Mesodermal cell (in vitro differentiated cells): ENCODE data around the gene MPL.

Experiments used
- H3K27ac ChIP-seq: 2 replicates; pipeline ENCODE4 v1.7.0; 2013; ENCODE audit warnings: mild to moderate bottlenecking, low read depth, low read length, moderate library complexity; ENCODE audit not compliant: severe bottlenecking
- H3K36me3 ChIP-seq: 2 replicates; pipeline ENCODE4 v1.7.1; 2013; ENCODE audit warnings: mild to moderate bottlenecking, low read length, moderate library complexity; ENCODE audit not compliant: control insufficient read depth, insufficient read depth
- H3K4me1 ChIP-seq: one replicate; pipeline ENCODE4 v1.7.1; 2013; ENCODE audit warnings: mild to moderate bottlenecking, low read length; ENCODE audit not compliant: insufficient read depth, control insufficient read depth, poor library complexity, severe bottlenecking
- H3K4me3 ChIP-seq: 2 replicates; pipeline ENCODE4 v1.7.0; 2013; ENCODE audit warnings: low read length, control low read depth, mild to moderate bottlenecking; ENCODE audit not compliant: insufficient read depth, poor library complexity, severe bottlenecking; ENCODE audit errors: extremely low read depth
- H3K9me3 ChIP-seq: 2 replicates; pipeline ENCODE4 v1.7.1; 2013; ENCODE audit warnings: mild to moderate bottlenecking, low read length, moderate library complexity; ENCODE audit not compliant: control insufficient read depth
- WGBS, 2 experiments: methylation state at CpG; one replicate each; pipeline ENCODE4 v1.1.5; 2013; ENCODE audit warnings: missing lambda C conversion rate in 2 of 2; ENCODE audit not compliant: insufficient coverage in 2 of 2; 5-methylcytosine and 5-hydroxymethylcytosine counted together

Gene MPL

GRCh38 chr1:43315963-43316737, 21.5 kb upstream of the MPL start:
- peaks cover 10% of the 10 kb centered on the region for H3K36me3 ChIP-seq
- 94 to 95% methylated on average over 10 of the region's 10 CpGs for WGBS, 2 experiments
- no peak overlapping the region for H3K4me3 ChIP-seq
- no peak overlapping the region for H3K27ac ChIP-seq
- no peaks in the 10 kb centered on the region for H3K9me3 ChIP-seq
- H3K4me1 ChIP-seq = peaks cover 2% of the 10 kb centered on the region

GRCh38 chr1:43316738-43317520, 20.7 kb upstream of the MPL start:
- H3K4me1 ChIP-seq = peaks cover 5% of the 10 kb centered on the region
- H3K36me3 ChIP-seq = peaks cover 13% of the 10 kb centered on the region
- no peak overlapping the region for H3K4me3 ChIP-seq
- no peaks in the 10 kb centered on the region for H3K9me3 ChIP-seq
- no peak overlapping the region for H3K27ac ChIP-seq
- 89 to 94% methylated on average over 16 of the region's 16 CpGs for WGBS, 2 experiments

- WGBS, 2 experiments = 89 to 95% methylated on average over 15 of the region's 15 CpGs
- Histone ChIP-seq H3K27ac (no peak overlapping the region), H3K4me3 (no peak overlapping the region), H3K9me3 (no peaks in the 10 kb centered on the region), H3K4me1 (peaks cover 5% of the 10 kb centered on the region), H3K36me3 (peaks cover 11% of the 10 kb centered on the region)
Observed at GRCh38 chr1:43317817-43318471, 19.7 kb upstream of the MPL start.

DNA sequence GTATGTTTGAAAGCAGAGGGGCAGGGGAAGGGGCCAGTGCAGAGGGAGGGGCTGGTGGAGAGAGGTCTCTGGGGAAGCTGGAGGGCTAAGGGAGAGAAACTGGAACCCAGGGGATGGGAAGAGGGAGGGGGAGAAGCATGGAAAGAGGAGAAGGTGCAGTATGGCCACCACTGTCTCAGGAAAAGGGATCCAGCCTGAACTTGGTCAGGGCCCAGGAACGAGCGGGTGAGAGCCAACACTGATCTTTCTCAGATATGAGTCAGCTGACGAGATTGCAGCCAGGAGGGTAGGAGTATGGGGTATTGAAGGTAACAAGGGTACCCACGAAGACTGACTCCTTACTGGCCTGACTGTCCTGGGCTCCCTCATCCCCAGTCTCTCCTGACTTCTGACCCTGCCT, 18.8 kb upstream of the MPL start:
- H3K36me3 ChIP-seq = peaks cover 11% of the 10 kb centered on the region
- 89 to 100% methylated on average over 2 to 4 of the region's 4 CpGs for WGBS, 2 experiments
- H3K27ac ChIP-seq = no peak overlapping the region
- H3K9me3 ChIP-seq = no peaks in the 10 kb centered on the region
- H3K4me1 ChIP-seq = peaks cover 5% of the 10 kb centered on the region
- H3K4me3 ChIP-seq = no peak overlapping the region

- Histone ChIP-seq H3K9me3 (no peaks in the 10 kb centered on the region), H3K4me1 (peaks cover 5% of the 10 kb centered on the region), H3K36me3 (peaks cover 11% of the 10 kb centered on the region), H3K4me3 (no peak overlapping the region), H3K27ac (no peak overlapping the region)
- no CpG with 5 or more reads among the region's 5 CpGs for WGBS, 2 experiments
Observed at GRCh38 chr1:43319288-43319687, 18.3 kb upstream of the MPL start.

DNA sequence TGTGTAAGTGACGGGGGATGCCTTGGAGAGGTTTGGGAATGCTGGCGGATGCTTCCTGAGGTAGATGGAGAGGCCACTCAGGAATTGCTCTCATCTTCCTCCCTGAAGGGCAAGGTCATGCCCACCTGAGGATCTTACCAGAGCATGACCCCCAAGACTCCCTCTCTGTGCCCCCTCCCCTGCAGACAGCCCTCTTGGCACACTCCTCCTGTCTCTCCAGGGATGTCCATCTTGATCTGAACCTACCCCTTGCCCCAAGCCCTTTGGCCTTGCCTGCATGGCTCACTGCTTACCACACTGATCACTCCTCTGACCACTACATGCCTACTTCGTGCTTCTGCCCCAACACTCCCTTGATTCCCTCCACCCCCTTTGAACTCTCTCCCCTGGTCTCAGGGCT, 17.9 kb upstream of the MPL start:
- H3K27ac ChIP-seq = no peak overlapping the region
- peaks cover 5% of the 10 kb centered on the region for H3K4me1 ChIP-seq
- WGBS, 2 experiments = 90 to 100% methylated on average over 1 to 2 of the region's 3 CpGs
- H3K4me3 ChIP-seq = no peak overlapping the region
- H3K36me3 ChIP-seq = peaks cover 11% of the 10 kb centered on the region
- no peaks in the 10 kb centered on the region for H3K9me3 ChIP-seq

DNA sequence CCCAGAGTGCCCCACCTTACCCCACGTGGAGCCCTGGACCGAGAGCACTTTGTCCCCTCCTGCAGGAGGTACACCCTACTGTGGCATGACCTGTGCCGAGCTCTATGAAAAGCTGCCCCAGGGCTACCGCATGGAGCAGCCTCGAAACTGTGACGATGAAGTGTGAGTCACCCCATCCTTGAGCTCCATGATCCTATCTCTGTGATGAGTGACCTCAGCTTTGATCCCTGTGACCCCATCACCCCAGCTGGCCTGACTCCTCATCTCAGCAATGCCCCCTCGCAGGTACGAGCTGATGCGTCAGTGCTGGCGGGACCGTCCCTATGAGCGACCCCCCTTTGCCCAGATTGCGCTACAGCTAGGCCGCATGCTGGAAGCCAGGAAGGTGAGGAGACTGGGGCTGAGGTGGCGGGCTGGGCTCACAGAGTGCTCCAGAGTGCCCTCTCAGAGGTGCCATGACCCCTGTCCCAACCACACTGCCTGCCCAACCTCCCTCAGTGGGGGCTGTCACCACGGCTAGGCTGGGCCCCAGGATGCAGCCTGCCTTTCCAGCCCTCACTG, 16.2 kb upstream of the MPL start:
- Histone ChIP-seq H3K4me3 (no peak overlapping the region), H3K27ac (no peak overlapping the region), H3K9me3 (peaks cover 5% of the 10 kb centered on the region), H3K36me3 (peaks cover 11% of the 10 kb centered on the region), H3K4me1 (peaks cover 5% of the 10 kb centered on the region)
- 93 to 95% methylated on average over 5 to 16 of the region's 16 CpGs for WGBS, 2 experiments

DNA sequence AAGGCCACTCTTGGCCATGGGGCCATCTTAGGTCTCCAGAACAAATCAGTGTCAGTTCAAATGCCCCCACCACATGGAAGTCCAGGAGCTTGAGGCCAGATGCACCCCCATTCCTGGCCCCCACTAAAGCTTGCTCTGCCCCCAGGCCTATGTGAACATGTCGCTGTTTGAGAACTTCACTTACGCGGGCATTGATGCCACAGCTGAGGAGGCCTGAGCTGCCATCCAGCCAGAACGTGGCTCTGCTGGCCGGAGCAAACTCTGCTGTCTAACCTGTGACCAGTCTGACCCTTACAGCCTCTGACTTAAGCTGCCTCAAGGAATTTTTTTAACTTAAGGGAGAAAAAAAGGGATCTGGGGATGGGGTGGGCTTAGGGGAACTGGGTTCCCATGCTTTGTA, 15.1 kb upstream of the MPL start:
- 100% methylated on average over 2 to 5 of the region's 5 CpGs for WGBS, 2 experiments

GRCh38 chr1:43324810-43325209, 12.8 kb upstream of the MPL start:
- no peak overlapping the region for H3K27ac ChIP-seq

More for the DNA sequence above, 15.1 kb upstream of the MPL start:
- Histone ChIP-seq H3K36me3 (peaks cover 11% of the 10 kb centered on the region), H3K9me3 (peaks cover 14% of the 10 kb centered on the region), H3K4me1 (peaks cover 5% of the 10 kb centered on the region), H3K4me3 (no peak overlapping the region), H3K27ac (no peak overlapping the region)

DNA sequence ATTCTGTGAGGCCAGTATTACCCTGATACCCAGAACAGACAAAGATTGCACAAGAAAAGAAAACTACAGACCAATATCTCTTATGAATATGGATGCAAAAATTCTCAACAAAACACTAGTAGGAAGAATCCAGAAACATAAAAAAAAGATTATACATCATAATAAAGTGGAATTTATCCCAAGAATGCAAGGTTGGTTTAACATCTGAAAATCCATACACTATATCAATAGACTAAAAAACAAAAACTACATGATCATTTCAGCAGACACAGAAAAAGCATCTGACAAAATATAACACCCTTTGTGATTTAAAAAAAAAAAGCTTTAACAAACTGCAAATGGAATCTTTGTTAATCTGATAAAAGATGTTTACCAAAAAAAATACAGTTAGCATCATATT, 12.2 kb upstream of the MPL start:
- H3K9me3 ChIP-seq = peaks cover 21% of the 10 kb centered on the region
- H3K4me1 ChIP-seq = peaks cover 12% of the 10 kb centered on the region
- H3K27ac ChIP-seq = no peak overlapping the region
- peaks cover 11% of the 10 kb centered on the region for H3K36me3 ChIP-seq
- no peak overlapping the region for H3K4me3 ChIP-seq

More at GRCh38 chr1:43324810-43325209, 12.8 kb upstream of the MPL start:
- 95 to 100% methylated on average over 1 of the region's 1 CpG for WGBS, 2 experiments
- peaks cover 21% of the 10 kb centered on the region for H3K9me3 ChIP-seq
- H3K4me3 ChIP-seq = no peak overlapping the region
- peaks cover 11% of the 10 kb centered on the region for H3K36me3 ChIP-seq
- H3K4me1 ChIP-seq = peaks cover 6% of the 10 kb centered on the region
